H9 (cell line): ENCODE measurements around the gene PPARGC1A. TPM values are rescaled to one million over a fixed set of nuclear protein-coding genes. Genes with fewer than 3 reads are reported as not detected.

Source experiments
- DNase-seq: peaks from one replicate; pipeline ENCODE4 v3.0.0-alpha.2; 2017
- H2AFZ ChIP-seq: one replicate; pipeline ENCODE4 v1.6.1; 2013; ENCODE audit warnings: mild to moderate bottlenecking, low read length, control low read depth, moderate library complexity
- H2AK5ac ChIP-seq: 2 replicates; pipeline ENCODE4 v1.6.1; 2013; ENCODE audit warnings: low read length, control low read depth, mixed read lengths; ENCODE audit not compliant: insufficient read length
- H2BK120ac ChIP-seq: one replicate; pipeline ENCODE4 v1.6.1; 2013; ENCODE audit warnings: low read depth, mild to moderate bottlenecking, low read length, control low read depth, inconsistent platforms; ENCODE audit not compliant: poor library complexity, severe bottlenecking
- H2BK12ac ChIP-seq: 2 replicates; pipeline ENCODE4 v1.6.1; 2013; ENCODE audit warnings: low read length, control low read depth, mixed read lengths, low read depth; ENCODE audit not compliant: insufficient read length
- H2BK15ac ChIP-seq: 2 replicates; pipeline ENCODE4 v1.6.1; 2013; ENCODE audit warnings: low read depth, low read length, control low read depth
- H2BK20ac ChIP-seq: one replicate; pipeline ENCODE4 v1.6.1; 2013; ENCODE audit warnings: low read depth, mild to moderate bottlenecking, low read length, control low read depth, inconsistent platforms; ENCODE audit not compliant: poor library complexity, severe bottlenecking
- H2BK5ac ChIP-seq: 2 replicates; pipeline ENCODE4 v1.6.1; 2013; ENCODE audit warnings: low read length, control low read depth, mixed read lengths; ENCODE audit not compliant: insufficient read length
- H3K14ac ChIP-seq: 2 replicates; pipeline ENCODE4 v1.6.1; 2013; ENCODE audit warnings: low read length, control low read depth; ENCODE audit not compliant: insufficient read depth
- H3K18ac ChIP-seq: 2 replicates; pipeline ENCODE4 v1.6.1; 2013; ENCODE audit warnings: low read depth, mild to moderate bottlenecking, mixed read lengths, low read length, control low read depth; ENCODE audit not compliant: insufficient read length
- H3K23ac ChIP-seq: 2 replicates; pipeline ENCODE4 v1.6.1; 2013; ENCODE audit warnings: low read length, control low read depth, mixed read lengths, low read depth; ENCODE audit not compliant: insufficient read length
- H3K23me2 ChIP-seq: 2 replicates; pipeline ENCODE4 v1.6.1; 2013; ENCODE audit warnings: low read depth, mild to moderate bottlenecking, mixed read lengths, low read length, control low read depth; ENCODE audit not compliant: insufficient read length, poor library complexity, severe bottlenecking
- H3K27ac ChIP-seq: 2 replicates; pipeline ENCODE4 v1.5.1; 2013; ENCODE audit warnings: low read length, control low read depth, mixed read lengths, low read depth; ENCODE audit not compliant: insufficient read length
- H3K27me3 ChIP-seq: 2 replicates; pipeline ENCODE4 v1.6.1; 2013; ENCODE audit warnings: low read length, control low read depth, inconsistent platforms; ENCODE audit not compliant: insufficient read depth
- H3K4ac ChIP-seq: 2 replicates; pipeline ENCODE4 v1.6.1; 2013; ENCODE audit warnings: low read depth, mild to moderate bottlenecking, control low read depth, inconsistent platforms, low read length, moderate library complexity
- H3K4me1 ChIP-seq: 2 replicates; pipeline ENCODE4 v1.6.1; 2013; ENCODE audit warnings: low read length, control low read depth, inconsistent platforms; ENCODE audit not compliant: insufficient read depth
- H3K4me2 ChIP-seq: 2 replicates; pipeline ENCODE4 v1.6.1; 2013; ENCODE audit warnings: low read length, control low read depth, mixed read lengths; ENCODE audit not compliant: insufficient read length, insufficient read depth
- H3K56ac ChIP-seq: 2 replicates; pipeline ENCODE4 v1.6.1; 2013; ENCODE audit warnings: low read depth, mild to moderate bottlenecking, mixed read lengths, low read length, control low read depth; ENCODE audit not compliant: insufficient read length
- H3K79me1 ChIP-seq: 2 replicates; pipeline ENCODE4 v1.6.1; 2013; ENCODE audit warnings: low read depth, mild to moderate bottlenecking, moderate library complexity, low read length, control low read depth, inconsistent platforms; ENCODE audit not compliant: insufficient read depth, poor library complexity, severe bottlenecking
- H3K79me2 ChIP-seq: 2 replicates; pipeline ENCODE4 v1.6.1; 2013; ENCODE audit warnings: low read length, control low read depth, inconsistent platforms; ENCODE audit not compliant: insufficient read depth
- H3K9ac ChIP-seq: 2 replicates; pipeline ENCODE4 v1.6.1; 2013; ENCODE audit warnings: low read length, control low read depth, mixed read lengths; ENCODE audit not compliant: insufficient read length; ENCODE audit errors: extremely low read depth
- H3K9me3 ChIP-seq: one replicate; pipeline ENCODE4 v1.6.1; 2013; ENCODE audit warnings: low read depth, low read length, inconsistent platforms; ENCODE audit not compliant: control insufficient read depth
- H3T11ph ChIP-seq: one replicate; pipeline ENCODE4 v1.6.1; 2013; ENCODE audit warnings: mild to moderate bottlenecking, low read length, control low read depth, inconsistent platforms
- H4K20me1 ChIP-seq: one replicate; pipeline ENCODE4 v1.6.1; 2013; ENCODE audit not compliant: control insufficient read depth, insufficient read length, insufficient read depth
- H4K5ac ChIP-seq: 2 replicates; pipeline ENCODE4 v1.6.1; 2013; ENCODE audit warnings: low read depth, mild to moderate bottlenecking, mixed read lengths, low read length, control low read depth; ENCODE audit not compliant: insufficient read length
- H4K8ac ChIP-seq: replicated peaks from 2 replicates; pipeline ENCODE4 v1.6.1; 2013; ENCODE audit warnings: low read length, control low read depth, mixed read lengths, low read depth; ENCODE audit not compliant: insufficient read length
- H4K91ac ChIP-seq: 2 replicates; pipeline ENCODE4 v1.6.1; 2013; ENCODE audit warnings: low read depth, mild to moderate bottlenecking, moderate library complexity, mixed read lengths, low read length, control low read depth; ENCODE audit not compliant: insufficient read length
- H3K27ac Mint-ChIP-seq, 3 experiments: 2 replicates in 2 of 3; 3 replicates in 1 of 3; pipeline ENCODE4 v1.8.0; 2020 to 2021; ENCODE audit warnings: mixed read lengths in 3 of 3, mild to moderate bottlenecking in 1 of 3, moderate library complexity in 1 of 3
- H3K27me3 Mint-ChIP-seq: 2 replicates; pipeline ENCODE4 v1.8.0; 2021; ENCODE audit warnings: low read depth, mild to moderate bottlenecking, moderate library complexity, mixed read lengths
- H3K36me3 Mint-ChIP-seq, 3 experiments: 2 replicates in 2 of 3; 3 replicates in 1 of 3; pipeline ENCODE4 v1.8.0; 2020 to 2021; ENCODE audit warnings: low read depth in 3 of 3, mixed read lengths in 3 of 3; ENCODE audit not compliant: insufficient read depth in 1 of 3
- H3K4me1 Mint-ChIP-seq, 2 experiments: 2 replicates each; pipeline ENCODE4 v1.8.0; 2020; ENCODE audit warnings: mixed read lengths in 2 of 2
- H3K4me3 Mint-ChIP-seq, 2 experiments: 2 replicates in 1 of 2; 3 replicates in 1 of 2; pipeline ENCODE4 v1.8.0; 2020 to 2021; ENCODE audit warnings: mild to moderate bottlenecking in 2 of 2, mixed read lengths in 2 of 2, moderate library complexity in 1 of 2
- H3K9me3 Mint-ChIP-seq, 2 experiments: 2 replicates in 1 of 2; 3 replicates in 1 of 2; pipeline ENCODE4 v1.8.0; 2020; ENCODE audit warnings: mild to moderate bottlenecking in 2 of 2, mixed read lengths in 2 of 2, moderate library complexity in 1 of 2
- CTCF ChIP-seq: fragments of 200-600 bp; sonication (generic); conservative IDR thresholded peaks from 3 replicates; pipeline ENCODE4 v1.8.0; 2021; ENCODE audit warnings: antibody characterized with exemption, mild to moderate bottlenecking
- WGBS: extraction: QIAGEN DNeasy Blood & Tissue Kit; methylation state at CpG from one replicate; pipeline ENCODE4 v1.1.7; 2013; ENCODE audit warnings: missing lambda C conversion rate, low lambda C conversion rate, mixed read lengths; ENCODE audit not compliant: insufficient read length; ENCODE audit errors: extremely low coverage; 5-methylcytosine and 5-hydroxymethylcytosine counted together
- total RNA-seq: library from RNA; stranded (reverse); gene quantifications from 2 replicates; pipeline ENCODE4 v1.2.1, GENCODE V29; 2021

PPARGC1A gene
- total RNA-seq, 1 experiment from 2014 or later, result 1.7 TPM

DNA sequence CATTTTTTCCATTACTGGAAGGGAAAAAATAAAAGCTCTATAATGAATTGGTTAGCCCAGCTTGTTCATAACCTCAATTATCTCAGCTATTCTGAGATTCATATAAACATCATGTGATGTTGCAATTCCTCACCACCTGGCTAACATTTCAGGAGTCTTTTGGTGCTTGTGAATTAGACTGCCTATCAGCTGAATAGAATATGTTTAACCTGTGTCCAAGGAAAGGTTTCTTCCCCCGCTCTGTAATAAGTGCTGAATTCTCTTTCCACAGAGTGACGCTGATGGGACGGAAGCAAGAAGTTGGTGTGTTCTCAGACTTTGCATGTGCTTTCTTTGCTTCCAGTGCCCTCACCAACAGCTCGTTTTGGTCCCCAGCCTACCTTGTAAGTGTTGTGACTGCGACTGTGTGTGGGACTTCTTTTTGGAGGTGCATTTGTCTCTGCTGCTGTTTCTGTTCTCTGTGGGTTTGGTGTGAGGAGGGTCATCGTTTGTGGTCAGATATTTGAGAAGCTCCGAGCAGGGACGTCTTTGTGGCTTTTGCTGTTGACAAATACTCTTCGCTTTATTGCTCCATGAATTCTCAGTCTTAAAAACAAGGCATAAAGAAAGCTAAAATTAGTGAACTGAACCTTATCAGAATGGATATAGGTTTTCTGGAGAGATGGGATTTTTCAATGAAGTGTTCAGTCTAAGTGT, 61.7 kb downstream of the PPARGC1A start:
- H3K4me1 Mint-ChIP-seq, result no peaks in the 10 kb centered on the region
- Histone ChIP-seq H2AFZ (no peak overlapping the region), H2AK5ac (no peak overlapping the region), H3K18ac (no peak overlapping the region), H3K27me3 (no peaks in the 10 kb centered on the region), H4K91ac (no peak overlapping the region), H3K23ac (no peak overlapping the region), H4K20me1 (no peaks in the 10 kb centered on the region), H3K4ac (no peak overlapping the region), H3K27ac (no peak overlapping the region), H2BK12ac (no peak overlapping the region), H3K79me2 (no peaks in the 10 kb centered on the region), H3K4me1 (no peaks in the 10 kb centered on the region), H3K23me2 (no peaks in the 10 kb centered on the region), H3K4me2 (no peak overlapping the region), H2BK20ac (no peak overlapping the region), H3K79me1 (no peaks in the 10 kb centered on the region), H2BK15ac (no peak overlapping the region), H3K14ac (no peak overlapping the region), H2BK5ac (no peak overlapping the region), H4K5ac (no peak overlapping the region), H3T11ph (no peak overlapping the region), H3K9ac (no peak overlapping the region), H3K9me3 (no peaks in the 10 kb centered on the region), H2BK120ac (no peak overlapping the region), H3K56ac (no peak overlapping the region), H4K8ac (no peak overlapping the region)
- no CpG with 5 or more reads among the region's 9 CpGs for WGBS
- no peak overlapping the region for H3K27ac Mint-ChIP-seq
- TF ChIP-seq CTCF, result no peak
- H3K9me3 Mint-ChIP-seq, result no peaks in the 10 kb centered on the region
- DNase-seq, result no peak
- H3K36me3 Mint-ChIP-seq, result no peaks in the 10 kb centered on the region
- H3K27me3 Mint-ChIP-seq, result no peaks in the 10 kb centered on the region
- H3K4me3 Mint-ChIP-seq, result no peak overlapping the region
